ENCODE data around the gene ALDH2. TPM values are rescaled to one million over a fixed set of nuclear protein-coding genes. Genes with fewer than 3 reads are reported as not detected.
A peak's percentile ranks its signal among the peaks of the same experiment; 100 is the strongest.
"Not testable (repeated sequence)": the region's sequence is repeated elsewhere in the genome, so short reads cannot be mapped to it uniquely, and the experiment has no call there.

Gene ALDH2
- total RNA-seq, 3 donors from 2014 or later = 1.6 to 2.7 (median 2.7) TPM

- no peaks in the 10 kb centered on the region for H3K4me1 Mint-ChIP-seq (ENCODE audit: low read depth)
- no peak for DNase-seq
- H3K9me3 Mint-ChIP-seq = no peaks in the 10 kb centered on the region
- H3K27me3 Mint-ChIP-seq (ENCODE audit: low read depth) = no peaks in the 10 kb centered on the region
- H3K4me3 Mint-ChIP-seq = no peak overlapping the region
- ATAC-seq = no peak
- peaks cover 18% of the 10 kb centered on the region for H3K36me3 Mint-ChIP-seq (ENCODE audit: insufficient read depth)
These were observed 17.3 kb upstream of the ALDH2 start for GRCh38 chr12:111749391-111749790.

GRCh38 chr12:111753144-111753881 lies 13.4 kb upstream of the ALDH2 start:
- H3K9me3 Mint-ChIP-seq = no peaks in the 10 kb centered on the region
- H3K4me3 Mint-ChIP-seq = no peak overlapping the region
- DNase-seq = no peak
- peaks cover 13% of the 10 kb centered on the region for H3K36me3 Mint-ChIP-seq (ENCODE audit: insufficient read depth)
- ATAC-seq = no peak
- no peaks in the 10 kb centered on the region for H3K27me3 Mint-ChIP-seq (ENCODE audit: low read depth)
- H3K4me1 Mint-ChIP-seq (ENCODE audit: low read depth) = no peaks in the 10 kb centered on the region

- ATAC-seq = no peak
- Mint-ChIP-seq H3K4me1 (ENCODE audit: low read depth) (no peaks in the 10 kb centered on the region), H3K4me3 (no peak overlapping the region), H3K36me3 (ENCODE audit: insufficient read depth) (peaks cover 9% of the 10 kb centered on the region), H3K9me3 (no peaks in the 10 kb centered on the region), H3K27me3 (ENCODE audit: low read depth) (no peaks in the 10 kb centered on the region)
- no peak for DNase-seq
These were observed 12.1 kb upstream of the ALDH2 start for GRCh38 chr12:111754671-111755070.

GRCh38 chr12:111756196-111756595 lies 10.5 kb upstream of the ALDH2 start:
- no peak overlapping the region for H3K4me3 Mint-ChIP-seq
- H3K9me3 Mint-ChIP-seq = no peaks in the 10 kb centered on the region
- no peaks in the 10 kb centered on the region for H3K4me1 Mint-ChIP-seq (ENCODE audit: low read depth)
- H3K27me3 Mint-ChIP-seq (ENCODE audit: low read depth) = no peaks in the 10 kb centered on the region
- DNase-seq (no peak), ATAC-seq (no peak)
- H3K36me3 Mint-ChIP-seq (ENCODE audit: insufficient read depth) = peaks cover 9% of the 10 kb centered on the region

GRCh38 chr12:111756681-111757080 lies 10.1 kb upstream of the ALDH2 start:
- no peaks in the 10 kb centered on the region for H3K4me1 Mint-ChIP-seq (ENCODE audit: low read depth)
- peaks cover 9% of the 10 kb centered on the region for H3K36me3 Mint-ChIP-seq (ENCODE audit: insufficient read depth)
- DNase-seq (no peak), ATAC-seq (no peak)
- H3K27me3 Mint-ChIP-seq (ENCODE audit: low read depth) = no peaks in the 10 kb centered on the region
- no peak overlapping the region for H3K4me3 Mint-ChIP-seq
- H3K9me3 Mint-ChIP-seq = no peaks in the 10 kb centered on the region

GRCh38 chr12:111757361-111758119 lies 9.2 kb upstream of the ALDH2 start:
- Mint-ChIP-seq H3K36me3 (ENCODE audit: insufficient read depth) (peaks cover 9% of the 10 kb centered on the region), H3K4me1 (ENCODE audit: low read depth) (no peaks in the 10 kb centered on the region), H3K27me3 (ENCODE audit: low read depth) (peaks cover under 1% of the 10 kb centered on the region), H3K4me3 (no peak overlapping the region), H3K9me3 (no peaks in the 10 kb centered on the region)
- ATAC-seq (no peak), DNase-seq (no peak)

GRCh38 chr12:111758120-111758561 lies 8.6 kb upstream of the ALDH2 start:
- no peaks in the 10 kb centered on the region for H3K9me3 Mint-ChIP-seq

GRCh38 chr12:111759271-111759670 lies 7.5 kb upstream of the ALDH2 start:
- ATAC-seq (no peak), DNase-seq (no peak)
- Mint-ChIP-seq H3K27me3 (ENCODE audit: low read depth) (peaks cover 17% of the 10 kb centered on the region), H3K4me1 (ENCODE audit: low read depth) (peaks cover 2% of the 10 kb centered on the region), H3K4me3 (no peak overlapping the region), H3K9me3 (no peaks in the 10 kb centered on the region), H3K36me3 (ENCODE audit: insufficient read depth) (peaks cover 9% of the 10 kb centered on the region)

More at GRCh38 chr12:111758120-111758561, 8.6 kb upstream of the ALDH2 start:
- H3K4me3 Mint-ChIP-seq = no peak overlapping the region
- no peaks in the 10 kb centered on the region for H3K4me1 Mint-ChIP-seq (ENCODE audit: low read depth)
- peaks cover 9% of the 10 kb centered on the region for H3K36me3 Mint-ChIP-seq (ENCODE audit: insufficient read depth)
- no peak for ATAC-seq
- peaks cover 7% of the 10 kb centered on the region for H3K27me3 Mint-ChIP-seq (ENCODE audit: low read depth)
- no peak for DNase-seq

GRCh38 chr12:111759991-111760390 lies 6.7 kb upstream of the ALDH2 start:
- Mint-ChIP-seq H3K4me3 (no peak overlapping the region), H3K36me3 (ENCODE audit: insufficient read depth) (peaks cover 7% of the 10 kb centered on the region), H3K4me1 (ENCODE audit: low read depth) (peaks cover 4% of the 10 kb centered on the region), H3K27me3 (ENCODE audit: low read depth) (peaks cover 20% of the 10 kb centered on the region), H3K9me3 (no peaks in the 10 kb centered on the region)
- DNase-seq (no peak), ATAC-seq (no peak)

- Mint-ChIP-seq H3K27me3 (ENCODE audit: low read depth) (peaks cover 26% of the 10 kb centered on the region), H3K9me3 (no peaks in the 10 kb centered on the region), H3K4me3 (no peak overlapping the region), H3K36me3 (ENCODE audit: insufficient read depth) (no peaks in the 10 kb centered on the region), H3K4me1 (ENCODE audit: low read depth) (peaks cover 4% of the 10 kb centered on the region)
- ATAC-seq (no peak), DNase-seq (no peak)
These were observed 5.6 kb upstream of the ALDH2 start for GRCh38 chr12:111761099-111761498.

- Mint-ChIP-seq H3K27me3 (ENCODE audit: low read depth) (peaks cover 31% of the 10 kb centered on the region), H3K36me3 (ENCODE audit: insufficient read depth) (peaks cover 2% of the 10 kb centered on the region), H3K9me3 (no peaks in the 10 kb centered on the region), H3K4me3 (no peak overlapping the region), H3K4me1 (ENCODE audit: low read depth) (peaks cover 8% of the 10 kb centered on the region)
- ATAC-seq (no peak), DNase-seq (no peak)
These were observed 5.0 kb upstream of the ALDH2 start for GRCh38 chr12:111761706-111762105.

- not testable (repeated sequence) for H3K4me3 Mint-ChIP-seq; ATAC-seq; DNase-seq; H3K36me3 Mint-ChIP-seq (ENCODE audit: insufficient read depth); H3K9me3 Mint-ChIP-seq
- H3K27me3 Mint-ChIP-seq (ENCODE audit: low read depth) = peaks cover 44% of the 10 kb centered on the region
- peaks cover 17% of the 10 kb centered on the region for H3K4me1 Mint-ChIP-seq (ENCODE audit: low read depth)
These were observed 3.2 kb upstream of the ALDH2 start for GRCh38 chr12:111763552-111763951.

GRCh38 chr12:111764120-111764821 lies 2.5 kb upstream of the ALDH2 start:
- peaks cover 48% of the 10 kb centered on the region for H3K27me3 Mint-ChIP-seq (ENCODE audit: low read depth)
- peaks cover 17% of the 10 kb centered on the region for H3K4me1 Mint-ChIP-seq (ENCODE audit: low read depth)
- H3K9me3 Mint-ChIP-seq = no peaks in the 10 kb centered on the region
- peaks cover 2% of the 10 kb centered on the region for H3K36me3 Mint-ChIP-seq (ENCODE audit: insufficient read depth)
- DNase-seq = no peak
- no peak overlapping the region for H3K4me3 Mint-ChIP-seq
- no peak for ATAC-seq

GRCh38 chr12:111767362-111768158 lies 827 bp downstream of the ALDH2 start:
- Mint-ChIP-seq H3K4me3 (peak overlapping the region; percentile 75), H3K9me3 (no peaks in the 10 kb centered on the region), H3K27me3 (ENCODE audit: low read depth) (peaks cover 54% of the 10 kb centered on the region), H3K4me1 (ENCODE audit: low read depth) (peaks cover 17% of the 10 kb centered on the region), H3K36me3 (ENCODE audit: insufficient read depth) (peaks cover 2% of the 10 kb centered on the region)
- DNase-seq = no peak
- peak in 1 of 2 donors; percentile 37 for ATAC-seq

Data from activated T-cell treated with anti-CD3 and anti-CD28 coated beads, Interleukin-2, amount 50 U/mL, for 4 hours (primary cell).